HG03196 (cell line): ENCODE results near the gene SLAIN2.
"Not testable (repeated sequence)": the region's sequence is repeated elsewhere in the genome, so short reads cannot be mapped to it uniquely, and the experiment has no call there.

Source experiments
- ATAC-seq: cut with Tn5 transposase; IDR thresholded peaks from one replicate; pipeline ENCODE4 v1.9.1; 2021; ENCODE audit not compliant: unreplicated experiment

SLAIN2 gene

GRCh38 chr4:48340965-48341775 lies at the start of gene SLAIN2:
SLAIN2 (plus strand) TSS chr4:48341529; CDS start chr4:48341740, 211 bp downstream.
- ATAC-seq = peak; percentile 91

DNA sequence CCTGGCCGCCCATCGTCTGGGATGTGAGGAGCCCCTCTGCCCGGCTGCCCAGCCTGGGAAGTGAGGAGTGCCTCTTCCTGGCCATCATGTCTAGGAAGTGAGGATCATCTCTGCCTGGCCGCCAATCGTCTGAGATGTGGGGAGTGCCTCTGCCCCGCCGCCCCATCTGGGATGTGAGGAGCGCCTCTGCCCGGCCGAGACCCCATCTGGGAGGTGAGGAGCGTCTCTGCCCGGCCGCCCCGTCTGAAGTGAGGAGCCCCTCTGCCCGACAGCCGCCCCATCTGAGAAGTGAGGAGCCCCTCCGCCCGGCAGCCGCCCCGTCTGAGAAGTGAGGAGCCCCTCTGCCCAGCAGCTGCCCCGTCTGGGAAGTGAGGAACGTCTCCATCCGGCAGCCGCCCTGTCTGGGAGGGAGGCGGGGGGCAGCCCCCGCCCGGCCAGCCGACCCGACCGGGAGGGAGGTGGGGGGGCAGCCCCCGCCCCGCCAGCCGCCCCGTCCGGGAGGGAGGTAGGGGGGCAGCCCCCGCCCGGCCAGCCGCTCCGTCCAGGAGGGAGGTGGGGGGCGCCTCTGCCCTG lies 49.0 kb upstream of the SLAIN2 start:
- not testable (repeated sequence) for ATAC-seq

GRCh38 chr4:48295116-48295515 lies 46.2 kb upstream of the SLAIN2 start:
- no peak for ATAC-seq

- peak; percentile 80 for ATAC-seq
Observed at GRCh38 chr4:48296365-48296764, 45.0 kb upstream of the SLAIN2 start.

DNA sequence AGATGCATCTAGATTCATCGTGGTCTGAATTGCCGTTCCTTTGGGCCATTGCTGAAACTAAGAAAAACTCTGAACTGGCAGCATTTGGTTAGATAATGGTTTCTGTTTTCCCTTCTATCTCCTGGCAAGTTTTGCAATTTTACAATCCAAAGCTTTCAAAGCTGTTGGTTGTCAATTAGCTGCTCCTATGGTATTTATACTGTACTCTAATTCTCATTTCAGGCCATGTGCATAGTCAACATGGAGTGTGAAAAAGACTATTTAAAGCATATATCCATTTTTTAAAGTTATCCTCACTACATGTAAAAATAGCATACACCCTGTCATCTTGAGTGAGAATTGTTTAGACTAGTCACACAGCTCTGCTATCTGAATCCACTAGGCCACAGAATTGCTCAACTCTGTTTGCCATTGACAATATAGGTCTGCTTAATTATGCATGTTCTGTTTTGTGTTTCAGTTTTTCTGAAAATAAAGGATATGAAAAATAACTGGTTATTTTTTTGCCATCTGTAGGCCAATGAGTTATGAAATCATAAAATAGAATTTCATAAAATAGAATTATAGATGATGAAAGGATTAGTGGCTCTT lies 44.0 kb upstream of the SLAIN2 start:
- ATAC-seq = no peak

DNA sequence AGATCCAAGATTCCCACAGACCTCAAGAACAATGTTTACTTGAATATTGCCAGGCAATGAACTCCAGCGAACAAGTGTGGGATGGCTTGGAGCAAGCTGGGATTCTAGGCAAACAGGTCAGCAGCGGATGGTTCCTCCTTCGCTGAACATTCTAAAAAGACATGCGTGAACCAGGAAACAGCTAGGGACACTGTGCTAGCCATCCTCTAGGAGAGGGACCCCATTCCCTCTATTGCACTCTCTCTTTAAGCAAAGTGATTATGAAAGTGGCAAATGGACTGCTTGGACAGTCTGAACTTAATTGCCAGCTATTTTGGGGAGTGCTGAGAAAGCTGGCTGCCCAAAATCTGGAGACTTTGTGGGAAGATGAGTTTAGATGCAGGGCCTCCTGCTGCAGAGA lies 41.8 kb upstream of the SLAIN2 start:
- no peak for ATAC-seq

DNA sequence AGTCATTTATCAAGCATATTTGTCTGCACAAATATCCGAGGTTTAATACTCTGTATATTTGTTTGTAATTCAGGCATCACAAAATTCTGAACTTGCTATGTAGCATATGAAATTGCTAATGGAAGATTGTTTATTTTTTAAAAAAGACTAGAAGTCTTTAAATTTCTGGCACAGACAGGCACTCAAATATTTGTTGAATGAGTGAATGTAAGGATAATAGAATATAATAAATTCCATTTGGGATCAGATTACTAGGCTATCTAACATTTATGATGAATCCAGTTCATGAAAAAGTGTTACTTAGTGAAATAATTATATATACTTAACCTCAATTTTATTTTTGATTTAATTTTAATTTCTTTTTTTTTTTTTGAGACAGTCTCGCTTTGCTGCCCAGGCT lies 41.3 kb upstream of the SLAIN2 start:
- no peak for ATAC-seq

GRCh38 chr4:48305508-48305907 lies 35.8 kb upstream of the SLAIN2 start:
- no peak for ATAC-seq

DNA sequence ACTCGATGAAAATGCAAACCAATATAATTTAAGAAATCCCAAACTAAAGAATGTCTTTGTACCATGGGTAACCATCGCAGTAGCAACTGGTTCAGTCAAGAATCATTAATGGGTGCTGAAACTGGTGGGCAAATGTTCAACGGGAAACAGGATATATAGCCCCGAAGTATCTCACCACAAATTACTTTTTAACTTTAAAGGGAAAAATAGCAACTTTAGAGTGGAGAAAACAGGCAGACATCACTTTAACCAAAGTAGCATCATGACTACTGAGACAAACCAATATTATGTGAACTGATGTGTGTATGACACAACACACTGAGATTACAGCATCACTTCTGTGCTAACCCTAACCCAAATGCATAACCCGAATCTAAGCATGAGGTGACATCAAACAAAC lies 33.8 kb upstream of the SLAIN2 start:
- peak; percentile 74 for ATAC-seq

DNA sequence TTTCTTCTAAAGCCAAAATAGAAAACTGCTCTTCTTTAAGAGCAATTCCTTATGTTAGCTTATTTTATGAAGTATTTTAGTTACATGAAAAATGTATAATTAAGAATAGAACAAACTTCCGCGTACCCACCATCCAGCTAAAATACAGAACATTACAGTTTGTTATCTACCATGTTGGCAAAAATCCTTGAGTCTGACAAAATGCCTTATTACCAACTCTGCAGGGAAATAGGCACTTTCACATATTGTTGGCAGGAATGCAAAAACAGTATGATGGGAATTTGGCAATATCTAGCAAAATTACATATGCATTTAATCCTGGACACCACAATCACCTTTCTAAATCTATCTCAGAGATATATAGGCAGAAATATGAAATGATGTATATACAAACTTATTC lies 32.4 kb upstream of the SLAIN2 start:
- ATAC-seq = no peak

- no peak for ATAC-seq
Observed at GRCh38 chr4:48311896-48312295, 29.4 kb upstream of the SLAIN2 start.

DNA sequence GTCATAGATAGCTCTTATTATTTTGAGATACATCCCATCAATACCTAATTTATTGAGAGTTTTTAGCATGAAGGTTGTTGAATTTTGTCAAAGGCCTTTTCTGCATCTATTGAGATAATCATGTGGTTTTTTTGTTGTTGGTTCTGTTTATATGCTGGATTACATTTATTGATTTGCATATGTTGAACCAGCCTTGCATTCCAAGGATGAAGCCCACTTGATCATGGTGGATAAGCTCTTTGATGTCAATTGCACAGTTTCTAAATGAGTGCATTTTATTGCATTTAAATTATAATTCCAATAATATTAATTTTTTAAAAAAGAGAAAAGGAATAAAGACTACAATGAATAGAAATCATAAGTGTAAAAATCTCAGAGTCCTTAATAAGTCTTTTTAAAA lies 26.6 kb upstream of the SLAIN2 start:
- not testable (repeated sequence) for ATAC-seq

DNA sequence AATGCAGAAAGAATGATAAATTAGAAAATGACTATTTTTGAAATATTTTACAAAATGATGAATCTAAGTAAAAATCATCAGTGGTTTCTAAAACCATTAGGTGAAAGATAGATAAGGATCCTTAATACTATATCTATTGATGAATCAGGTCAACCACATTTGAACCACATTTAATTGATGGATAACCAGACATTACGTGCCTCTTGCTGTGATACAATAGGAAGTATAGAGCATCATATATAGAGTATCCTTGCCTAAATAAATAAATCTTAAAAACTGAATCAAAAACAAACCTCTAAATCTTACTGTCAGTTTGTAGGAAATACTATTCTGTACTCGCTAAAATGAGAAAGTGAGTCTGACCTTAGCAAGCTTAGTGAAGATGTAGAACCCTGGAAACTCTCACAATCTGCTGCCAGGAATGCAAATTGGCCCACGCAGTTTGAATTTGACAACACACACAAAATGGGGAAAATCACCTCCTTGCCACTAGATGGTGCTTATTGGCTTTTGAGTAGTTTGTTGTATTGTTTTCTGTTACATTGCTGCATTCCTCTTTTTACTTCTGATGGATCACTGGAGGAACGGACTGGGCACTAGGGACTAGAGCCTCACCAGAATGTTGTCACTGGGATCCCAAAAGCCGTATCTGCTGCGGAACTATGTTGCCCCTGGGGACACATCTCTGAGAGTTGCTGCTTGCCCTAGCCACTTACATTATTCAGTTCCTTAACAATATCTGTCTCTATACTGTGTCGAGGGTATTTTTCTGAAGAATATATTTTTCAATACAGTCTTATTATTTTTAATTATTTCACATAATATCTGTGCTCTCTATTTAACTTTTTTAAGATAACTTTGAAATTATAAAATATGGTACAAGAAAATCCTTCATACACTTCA lies 25.4 kb upstream of the SLAIN2 start:
- peak; percentile 80 for ATAC-seq

DNA sequence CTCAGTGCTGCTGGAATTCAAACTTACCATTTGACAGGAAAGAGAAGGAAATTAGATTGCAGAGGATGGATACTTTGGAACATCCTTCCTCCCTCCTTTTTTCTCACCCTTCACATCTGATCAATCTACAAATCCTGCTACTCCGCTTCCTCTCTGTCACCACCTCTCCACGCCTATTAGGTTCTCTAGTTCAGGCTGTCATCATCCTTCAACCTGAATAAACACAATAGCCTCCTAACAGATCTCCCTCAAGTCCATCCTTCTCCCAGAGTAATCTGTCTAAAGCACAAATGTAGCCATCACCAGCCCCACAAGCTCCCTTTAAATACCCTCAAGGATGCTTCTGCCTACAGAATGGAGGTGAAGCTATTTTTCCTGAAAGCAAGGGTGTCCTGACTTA lies 20.0 kb upstream of the SLAIN2 start:
- no peak for ATAC-seq

GRCh38 chr4:48322063-48322462 lies 19.3 kb upstream of the SLAIN2 start:
- no peak for ATAC-seq

DNA sequence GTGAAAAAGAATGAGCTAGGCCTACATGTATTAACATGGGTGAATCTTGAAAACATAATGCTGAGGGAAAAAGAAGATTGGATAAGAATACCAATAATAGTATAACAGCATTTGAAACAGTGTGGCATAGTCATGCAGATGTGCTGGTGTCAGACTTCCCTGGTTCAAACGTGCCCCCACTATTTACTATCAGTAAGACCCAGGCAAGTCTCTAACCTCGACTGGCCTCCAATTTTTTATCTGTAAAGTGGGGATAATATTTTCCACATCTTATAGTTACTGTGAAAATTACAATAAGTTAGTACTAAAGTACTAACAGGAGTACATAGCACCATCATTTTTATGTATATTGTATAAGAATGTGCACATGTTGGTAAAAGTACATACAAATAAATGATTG lies 17.0 kb upstream of the SLAIN2 start:
- ATAC-seq = no peak

- no peak for ATAC-seq
Observed at GRCh38 chr4:48329193-48329592, 12.1 kb upstream of the SLAIN2 start.

DNA sequence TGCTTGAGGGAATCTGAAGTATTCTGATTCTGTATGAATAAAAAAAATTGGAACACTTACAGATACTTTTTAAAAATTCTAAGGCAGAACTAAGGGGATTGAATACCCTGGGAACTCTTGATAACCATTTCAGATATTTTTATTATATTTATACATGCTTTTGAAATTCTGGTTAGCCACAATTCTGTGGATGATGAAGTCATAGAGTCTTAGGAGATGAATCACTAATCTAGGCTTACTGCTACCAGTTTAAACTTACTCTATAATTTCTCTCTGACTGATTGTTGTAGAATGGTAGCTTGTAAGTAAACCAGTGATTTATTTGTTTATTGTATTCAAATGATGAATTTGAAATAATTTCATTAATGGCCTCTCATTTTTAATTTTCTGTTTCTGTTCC lies 11.4 kb upstream of the SLAIN2 start:
- no peak for ATAC-seq

GRCh38 chr4:48331577-48332330 lies 9.6 kb upstream of the SLAIN2 start:
- ATAC-seq = no peak

GRCh38 chr4:48332661-48333060 lies 8.7 kb upstream of the SLAIN2 start:
- no peak for ATAC-seq

DNA sequence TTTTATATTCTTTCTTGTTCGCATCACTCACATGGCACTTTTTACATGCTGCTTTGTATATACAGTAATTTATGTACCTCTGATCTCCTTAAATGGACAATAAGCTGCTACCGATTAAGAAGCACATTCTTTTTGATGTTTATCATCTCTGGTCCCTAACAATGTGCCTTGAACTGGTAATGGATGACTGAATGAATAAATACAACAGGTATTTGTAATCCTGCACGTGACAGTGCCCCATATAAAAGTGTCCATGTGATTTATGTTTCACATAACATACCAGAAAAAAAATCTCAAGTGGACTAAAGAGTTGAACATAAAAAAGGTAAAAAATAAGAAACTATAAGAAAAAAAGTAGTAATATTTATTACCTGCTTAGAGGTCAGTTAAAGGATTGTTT lies 7.7 kb upstream of the SLAIN2 start:
- ATAC-seq = no peak
